Activated naive CD8-positive, alpha-beta T cell treated with anti-CD3 and anti-CD28 coated beads, Interleukin-2, amount 50 U/mL, for 16 hours (primary cell): Measurements from ENCODE around the gene DNAH8.

Experiments
- DNase-seq: peaks from one replicate; pipeline ENCODE4 v3.0.0-alpha.2; 2020; ENCODE audit warnings: low read depth, low spot score

The DNAH8 gene, protein sequence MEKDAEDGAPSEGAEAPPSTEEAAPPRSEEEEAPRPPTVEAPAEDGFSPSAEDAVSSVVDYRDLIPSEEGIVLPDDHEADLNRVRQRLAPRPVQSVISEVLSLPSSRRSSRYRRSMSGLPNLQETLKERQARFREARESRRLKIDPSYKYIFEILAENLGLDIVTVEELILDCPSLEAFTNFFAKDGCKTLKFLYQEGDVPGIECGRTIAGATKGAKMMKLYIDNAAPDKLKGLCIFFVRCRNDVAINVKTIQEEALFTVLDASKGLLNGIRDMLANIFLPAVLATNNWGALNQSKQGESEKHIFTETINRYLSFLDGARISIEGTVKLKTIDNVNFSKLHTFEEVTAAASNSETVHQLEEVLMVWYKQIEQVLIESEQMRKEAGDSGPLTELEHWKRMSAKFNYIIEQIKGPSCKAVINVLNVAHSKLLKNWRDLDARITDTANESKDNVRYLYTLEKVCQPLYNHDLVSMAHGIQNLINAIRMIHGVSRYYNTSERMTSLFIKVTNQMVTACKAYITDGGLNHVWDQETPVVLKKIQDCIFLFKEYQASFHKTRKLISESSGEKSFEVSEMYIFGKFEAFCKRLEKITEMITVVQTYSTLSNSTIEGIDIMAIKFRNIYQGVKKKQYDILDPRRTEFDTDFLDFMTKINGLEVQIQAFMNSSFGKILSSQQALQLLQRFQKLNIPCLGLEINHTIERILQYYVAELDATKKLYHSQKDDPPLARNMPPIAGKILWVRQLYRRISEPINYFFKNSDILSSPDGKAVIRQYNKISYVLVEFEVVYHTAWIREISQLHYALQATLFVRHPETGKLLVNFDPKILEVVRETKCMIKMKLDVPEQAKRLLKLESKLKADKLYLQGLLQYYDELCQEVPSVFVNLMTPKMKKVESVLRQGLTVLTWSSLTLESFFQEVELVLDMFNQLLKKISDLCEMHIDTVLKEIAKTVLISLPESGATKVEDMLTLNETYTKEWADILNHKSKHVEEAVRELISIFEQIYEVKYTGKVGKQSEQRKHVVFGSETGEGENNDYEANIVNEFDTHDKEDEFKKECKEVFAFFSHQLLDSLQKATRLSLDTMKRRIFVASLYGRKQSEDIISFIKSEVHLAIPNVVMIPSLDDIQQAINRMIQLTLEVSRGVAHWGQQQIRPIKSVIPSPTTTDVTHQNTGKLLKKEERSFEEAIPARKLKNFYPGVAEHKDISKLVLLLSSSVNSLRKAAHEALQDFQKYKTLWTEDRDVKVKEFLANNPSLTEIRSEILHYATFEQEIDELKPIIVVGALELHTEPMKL (N-terminal part only)

GRCh38 chr6:38715016-38715689 lies at the start of gene DNAH8:
Gene DNAH8 (plus strand): TSS chr6:38715311. CDS start chr6:38722810, 7,499 bp downstream.
- no peak for DNase-seq

DNA sequence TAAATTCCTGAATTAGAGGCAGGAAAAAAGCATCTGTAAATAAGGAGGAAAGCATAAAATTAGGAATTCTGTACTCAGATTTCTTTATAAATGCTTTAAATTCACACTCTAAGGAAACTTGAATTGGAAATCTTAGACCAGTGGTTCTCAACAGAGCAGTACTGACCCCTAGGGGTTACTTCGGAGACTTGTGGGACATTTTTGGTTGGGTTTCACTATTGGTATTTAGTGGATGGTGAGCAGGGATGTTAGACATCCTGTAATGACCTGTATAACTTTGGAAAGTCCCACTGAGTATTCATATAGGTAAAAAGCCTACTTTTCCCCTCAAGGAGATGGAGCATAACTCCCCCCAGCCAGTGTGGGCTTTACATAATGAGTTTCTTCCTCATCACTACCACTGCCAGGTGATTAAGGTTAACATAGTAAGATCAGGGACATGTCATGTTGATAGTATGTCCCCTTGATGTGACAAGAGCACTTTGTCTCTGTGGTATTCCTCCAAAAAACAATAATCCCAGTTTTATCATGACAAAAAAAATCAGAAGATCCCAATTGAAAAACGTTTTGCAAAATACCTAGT lies 43.1 kb upstream of the DNAH8 start:
- DNase-seq = no peak

DNA sequence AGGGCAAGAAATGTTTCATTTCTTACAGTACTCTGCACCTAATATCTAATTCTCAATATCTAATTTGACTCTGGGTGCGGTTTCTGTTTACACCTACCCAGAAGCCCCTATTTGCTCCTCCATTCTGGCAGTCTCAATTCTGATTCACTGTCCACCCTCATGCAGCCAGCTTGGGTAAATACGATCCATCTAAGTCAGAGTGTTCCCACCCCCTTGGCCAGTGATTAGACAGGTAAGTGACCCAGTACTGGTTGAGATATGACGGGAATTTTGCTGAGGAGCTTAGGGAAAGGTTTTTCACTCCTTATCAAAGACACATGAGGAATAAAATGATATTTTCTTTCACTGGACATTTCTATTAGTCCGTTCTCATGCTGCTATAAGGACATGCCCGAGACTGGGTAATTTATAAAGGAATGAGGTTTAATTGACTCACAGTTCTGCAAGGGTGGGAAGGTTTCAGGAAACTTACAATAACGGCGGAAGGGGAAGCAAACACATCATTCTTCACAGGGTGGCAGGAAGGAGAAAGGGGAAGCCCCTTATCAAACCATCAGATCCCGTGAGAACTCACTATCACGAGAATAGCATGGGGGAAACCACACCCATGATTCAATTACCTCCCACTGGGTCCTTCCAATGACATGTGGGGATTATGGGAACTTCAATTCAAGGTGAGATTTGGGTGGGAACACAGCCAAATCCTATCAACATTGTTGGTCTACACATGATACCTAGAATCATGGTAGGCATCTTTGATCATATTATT lies 41.5 kb upstream of the DNAH8 start:
- no peak for DNase-seq

GRCh38 chr6:38676236-38676973 lies 38.7 kb upstream of the DNAH8 start:
- no peak for DNase-seq

- no peak for DNase-seq
These were observed 38.1 kb upstream of the DNAH8 start for GRCh38 chr6:38676974-38677544.

GRCh38 chr6:38678178-38678760 lies 36.8 kb upstream of the DNAH8 start:
- DNase-seq = no peak

GRCh38 chr6:38679668-38680067 lies 35.4 kb upstream of the DNAH8 start:
- no peak for DNase-seq

GRCh38 chr6:38681850-38682249 lies 33.3 kb upstream of the DNAH8 start:
- no peak for DNase-seq

GRCh38 chr6:38684237-38684636 lies 30.9 kb upstream of the DNAH8 start:
- no peak for DNase-seq

DNA sequence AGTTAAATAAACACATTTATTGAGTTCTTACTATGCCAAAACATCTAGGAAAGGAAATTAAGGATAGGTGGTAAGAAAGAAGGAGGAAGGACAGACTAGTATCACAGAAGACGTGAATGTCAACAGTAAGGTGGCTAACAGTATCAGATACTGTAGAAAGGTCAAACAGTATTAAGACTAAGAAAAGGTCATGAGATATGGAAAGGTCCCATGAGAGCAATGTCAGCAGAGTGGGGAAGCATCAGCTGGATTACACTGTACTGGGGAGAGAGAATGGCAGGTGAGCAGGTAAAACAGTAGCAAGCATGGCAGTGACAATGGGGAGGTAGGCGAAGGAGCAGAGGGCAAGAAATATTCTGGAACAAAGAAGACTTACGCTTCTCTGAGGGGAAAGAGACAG lies 30.2 kb upstream of the DNAH8 start:
- DNase-seq = no peak

DNA sequence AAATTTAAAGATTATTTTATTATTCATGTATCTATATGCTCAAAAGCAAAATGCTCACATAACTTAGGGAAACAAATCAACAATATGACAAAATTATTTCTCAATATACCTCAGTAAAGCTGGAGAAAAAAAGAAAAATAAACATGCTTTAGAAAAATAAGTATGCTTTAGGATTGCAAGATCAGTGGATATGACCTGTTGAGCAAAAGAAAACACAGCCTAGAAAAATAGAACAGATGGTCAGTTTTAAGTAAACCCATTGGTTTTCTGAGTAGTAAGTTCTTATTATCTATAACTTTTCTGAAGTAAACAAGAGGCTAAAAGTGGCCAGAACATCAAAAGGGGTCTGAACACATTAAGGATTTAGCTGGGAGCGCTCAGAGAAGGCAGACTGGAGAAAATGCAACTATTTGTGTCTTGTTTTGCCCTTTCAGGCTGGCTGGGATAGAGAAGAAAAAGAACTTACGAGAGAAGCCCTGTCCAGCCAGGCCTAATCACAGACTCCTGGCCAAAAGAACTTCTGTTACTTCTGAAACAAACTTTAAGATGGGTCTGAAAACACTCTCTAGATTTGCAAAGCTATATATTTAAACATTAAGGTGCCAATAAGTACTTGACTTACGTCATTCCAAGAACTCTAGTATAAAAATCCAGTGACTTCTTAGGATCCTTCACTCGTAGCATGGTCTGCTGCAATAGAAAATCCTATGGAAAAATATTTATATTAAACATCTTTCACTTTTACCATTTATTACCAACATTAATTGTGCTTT lies 28.7 kb upstream of the DNAH8 start:
- DNase-seq = no peak

GRCh38 chr6:38687043-38687353 lies 28.1 kb upstream of the DNAH8 start:
- DNase-seq = no peak

GRCh38 chr6:38687549-38687948 lies 27.6 kb upstream of the DNAH8 start:
- DNase-seq = no peak

GRCh38 chr6:38688579-38689087 lies 26.5 kb upstream of the DNAH8 start:
- no peak for DNase-seq

- no peak for DNase-seq
These were observed 19.7 kb upstream of the DNAH8 start for GRCh38 chr6:38695227-38695900.

GRCh38 chr6:38695933-38696332 lies 19.2 kb upstream of the DNAH8 start:
- DNase-seq = no peak

GRCh38 chr6:38696345-38696744 lies 18.8 kb upstream of the DNAH8 start:
- no peak for DNase-seq
